Measurements from ENCODE around the gene ABCB6. TPM values are rescaled to one million over a fixed set of nuclear protein-coding genes. Genes with fewer than 3 reads are reported as not detected.

ABCB6 gene
- total RNA-seq, 3 donors from 2014 or later: 6.7 to 21.3 (median 10.4) TPM

- no peaks in the 10 kb centered on the region for H3K36me3 ChIP-seq (ENCODE audit: low read depth)
- intact Hi-C loops (cut with DNase I, micrococcal nuclease): no loop called here
- ATAC-seq (no peak), DNase-seq (no peak)
- peaks cover 25% of the 10 kb centered on the region for H3K4me1 ChIP-seq (ENCODE audit: low read depth)
- no peak for TF ChIP-seq CTCF (IDR thresholded peaks at IDR 0.05)
- H3K9me3 ChIP-seq: no peaks in the 10 kb centered on the region
- H3K4me3 ChIP-seq: no peak overlapping the region
Observed at GRCh38 chr2:219173176-219173575, 45.6 kb downstream of the ABCB6 start.

DNA sequence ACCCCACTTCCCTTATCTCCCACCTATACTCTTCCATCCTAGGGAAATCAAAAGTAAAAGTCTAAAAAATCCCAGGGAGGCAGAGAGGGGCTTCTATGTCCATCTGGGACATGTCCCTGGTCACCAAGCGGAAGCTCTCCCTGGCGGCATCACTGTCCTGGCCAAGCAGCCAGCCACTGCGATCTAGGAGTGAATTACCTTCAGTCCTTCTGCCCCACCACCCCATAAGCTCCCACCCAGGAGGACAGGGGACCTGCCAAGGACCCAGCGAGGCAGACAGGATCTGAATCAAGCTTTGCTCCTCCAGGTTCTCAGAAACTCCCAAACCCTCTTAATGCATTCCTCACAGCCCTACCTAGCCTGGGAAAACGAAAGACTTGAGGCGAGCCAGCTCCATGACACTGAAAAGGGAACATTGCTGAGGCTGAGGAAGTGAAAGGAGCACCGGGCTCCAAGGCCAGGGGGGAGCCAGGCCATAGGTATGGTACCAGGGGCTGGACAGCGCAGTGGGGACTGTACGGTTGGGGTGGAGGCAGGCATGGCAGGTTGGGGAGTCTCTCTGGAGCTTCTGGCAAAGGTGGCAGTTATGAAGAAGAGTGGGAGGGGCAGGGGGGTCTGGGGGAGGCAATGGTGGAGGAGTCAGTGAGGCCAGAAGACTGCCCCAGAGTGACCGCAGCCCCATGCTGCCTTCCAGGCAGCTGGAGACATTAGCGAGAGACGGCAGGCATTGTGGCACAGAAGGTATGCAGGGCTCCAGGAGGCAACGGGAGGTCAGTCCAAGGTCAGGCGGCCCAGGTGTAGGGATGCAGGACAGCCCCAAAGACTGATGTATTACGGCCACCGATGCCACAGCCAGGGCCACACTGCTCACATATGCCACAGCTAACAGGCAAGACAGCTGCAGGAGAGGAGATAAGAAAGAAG is 46.3 kb downstream of the ABCB6 start:
- no peak for TF ChIP-seq CTCF (IDR thresholded peaks at IDR 0.05)
- no peaks in the 10 kb centered on the region for H3K9me3 ChIP-seq
- no peak for ATAC-seq
- intact Hi-C loops (cut with DNase I, micrococcal nuclease): no loop called here
- no peak overlapping the region for H3K4me3 ChIP-seq
- H3K36me3 ChIP-seq (ENCODE audit: low read depth): no peaks in the 10 kb centered on the region
- no peak for DNase-seq
- peaks cover 25% of the 10 kb centered on the region for H3K4me1 ChIP-seq (ENCODE audit: low read depth)

DNA sequence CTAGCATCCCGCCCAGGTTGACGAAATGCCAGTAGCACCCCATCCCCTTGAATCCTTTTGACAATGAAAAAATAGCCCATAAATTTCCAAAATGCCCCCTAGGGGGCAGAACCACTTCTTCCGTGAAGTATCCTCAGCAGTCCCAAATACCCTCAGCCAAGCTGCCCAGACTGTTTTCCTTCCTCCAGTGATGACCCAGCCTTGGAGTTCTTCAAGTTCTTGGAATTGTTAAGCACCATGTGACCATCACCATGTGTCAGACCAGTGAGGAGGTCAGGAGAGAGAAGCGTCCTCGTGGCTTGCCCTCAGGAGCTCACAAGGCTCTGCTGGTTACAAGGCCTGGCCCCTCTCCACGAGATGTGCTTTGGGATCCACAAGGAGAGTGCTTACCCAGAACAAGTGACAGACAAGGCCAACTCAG is 47.5 kb downstream of the ABCB6 start:
- peak in 1 of 3 donors; percentile 73 for DNase-seq
- intact Hi-C loops (cut with DNase I, micrococcal nuclease): no loop called here
- peak; percentile 40 for TF ChIP-seq CTCF (IDR thresholded peaks at IDR 0.05)

GRCh38 chr2:219169930-219170654 is 48.7 kb downstream of the ABCB6 start, which contains the start of gene SLC23A3:
Gene SLC23A3, minus strand, starts transcription at chr2:219170029. Its CDS starts 45 bp downstream, at chr2:219169984.
- no peaks in the 10 kb centered on the region for H3K9me3 ChIP-seq
- H3K36me3 ChIP-seq (ENCODE audit: low read depth): no peaks in the 10 kb centered on the region
- TF ChIP-seq CTCF (IDR thresholded peaks at IDR 0.05): no peak
- intact Hi-C loops (cut with DNase I, micrococcal nuclease): loop anchor here in 1 of 2 donors (10.0 kb wide), 2 partner anchors 45 to 135 kb away; partner anchors contain the start of genes ABCB6 and PTPRN
- H3K4me1 ChIP-seq (ENCODE audit: low read depth): peaks cover 16% of the 10 kb centered on the region
- ATAC-seq (peak; percentile 60), DNase-seq (no peak)
- H3K4me3 ChIP-seq: no peak within 1 kb of the TSS

More for the DNA sequence above, 47.5 kb downstream of the ABCB6 start:
- ATAC-seq: peak; percentile 51
- H3K9me3 ChIP-seq: no peaks in the 10 kb centered on the region
- no peaks in the 10 kb centered on the region for H3K36me3 ChIP-seq (ENCODE audit: low read depth)
- H3K4me1 ChIP-seq (ENCODE audit: low read depth): peaks cover 25% of the 10 kb centered on the region
- no peak overlapping the region for H3K4me3 ChIP-seq

- Histone ChIP-seq H3K9me3 (no peaks in the 10 kb centered on the region), H3K4me3 (no peak overlapping the region), H3K4me1 (ENCODE audit: low read depth) (peaks cover 10% of the 10 kb centered on the region), H3K36me3 (ENCODE audit: low read depth) (no peaks in the 10 kb centered on the region)
- ATAC-seq (no peak), DNase-seq (no peak)
- no peak for TF ChIP-seq CTCF (IDR thresholded peaks at IDR 0.05)
- intact Hi-C loops (cut with DNase I, micrococcal nuclease): loop anchor here in 1 of 2 donors (10.0 kb wide), 2 partner anchors 46 to 136 kb away; partner anchors contain the start of genes ABCB6 and PTPRN
Observed at GRCh38 chr2:219168932-219169331, 49.8 kb downstream of the ABCB6 start.

All from mucosa of descending colon (tissue), 3 donors.